Measurements from ENCODE around the gene ERO1B. TPM values are rescaled to one million over a fixed set of nuclear protein-coding genes. Genes with fewer than 3 reads are reported as not detected.

Gene ERO1B
- total RNA-seq, 2 experiments from 2014 or later, result 7.0 to 11.0 TPM

- Histone ChIP-seq H3K4me2 (ENCODE audit: low read length) (no peak overlapping the region), H2AFZ (ENCODE audit: low read length) (no peak overlapping the region), H3K79me2 (ENCODE audit: insufficient read depth, low read depth, low read length) (no peaks in the 10 kb centered on the region), H4K20me1 (ENCODE audit: insufficient read depth, low read length) (no peaks in the 10 kb centered on the region), H3K27ac (ENCODE audit: low read depth, low read length, poor library complexity, severe bottlenecking) (no peak overlapping the region), H3K9me3 (ENCODE audit: low read length) (peaks cover 22% of the 10 kb centered on the region; the same call in 1 of the 2 replicates), H3K9me2 (ENCODE audit: insufficient read depth, low read length) (no peaks in the 10 kb centered on the region), H3K4me1 (ENCODE audit: insufficient read depth, low read length, poor library complexity, severe bottlenecking) (peaks cover 9% of the 10 kb centered on the region), H3K36me3 (ENCODE audit: insufficient read depth, low read length) (peaks cover 22% of the 10 kb centered on the region), H3K4me3 (ENCODE audit: low read depth, low read length, poor library complexity, severe bottlenecking) (no peak overlapping the region)
- TF ChIP-seq EZH2phosphoT487 (IDR thresholded peaks at IDR 0.05; ENCODE audit: borderline replicate concordance, low read depth, low read length), result no peak
- TF ChIP-seq CTCF (conservative IDR thresholded peaks at IDR 0.05; ENCODE audit: low read length), result no peak
- POLR2A ChIA-PET, result interaction anchor here (1.2 to 1.5 kb wide), 2 partner anchors 27 to 38 kb away, joined by 3 to 6 read pairs; no protein-coding TSS in a partner anchor
- DNase-seq (ENCODE audit: low spot score), result no peak
- CTCF ChIA-PET (ENCODE audit: unreplicated experiment), result no interaction called here
- BruUV-seq (replicated peaks), result no TSS peak
- intact Hi-C loops (cut with micrococcal nuclease; ENCODE audit: unreplicated experiment), result no loop called here
These were observed 22.7 kb downstream of the ERO1B start for GRCh38 chr1:236259043-236259442.

GRCh38 chr1:236258114-236258622, 23.6 kb downstream of the ERO1B start:
- Histone ChIP-seq H2AFZ (ENCODE audit: low read length) (no peak overlapping the region), H4K20me1 (ENCODE audit: insufficient read depth, low read length) (no peaks in the 10 kb centered on the region), H3K79me2 (ENCODE audit: insufficient read depth, low read depth, low read length) (no peaks in the 10 kb centered on the region), H3K9me3 (ENCODE audit: low read length) (peaks cover 22% of the 10 kb centered on the region; the same call in 1 of the 2 replicates), H3K27ac (ENCODE audit: low read depth, low read length, poor library complexity, severe bottlenecking) (no peak overlapping the region), H3K9me2 (ENCODE audit: insufficient read depth, low read length) (no peaks in the 10 kb centered on the region), H3K4me2 (ENCODE audit: low read length) (no peak overlapping the region), H3K4me1 (ENCODE audit: insufficient read depth, low read length, poor library complexity, severe bottlenecking) (peaks cover 9% of the 10 kb centered on the region), H3K36me3 (ENCODE audit: insufficient read depth, low read length) (peaks cover 19% of the 10 kb centered on the region), H3K4me3 (ENCODE audit: low read depth, low read length, poor library complexity, severe bottlenecking) (no peak overlapping the region)
- no peak for TF ChIP-seq EZH2phosphoT487 (IDR thresholded peaks at IDR 0.05; ENCODE audit: borderline replicate concordance, low read depth, low read length)
- no peak for TF ChIP-seq CTCF (conservative IDR thresholded peaks at IDR 0.05; ENCODE audit: low read length)
- DNase-seq (ENCODE audit: low spot score), result no peak
- no TSS peak for BruUV-seq (replicated peaks)
- CTCF ChIA-PET (ENCODE audit: unreplicated experiment), result no interaction called here
- POLR2A ChIA-PET, result interaction anchor here (0.7 kb wide), 1 partner anchor 219 kb away, joined by 4 read pairs; no protein-coding TSS in a partner anchor
- intact Hi-C loops (cut with micrococcal nuclease; ENCODE audit: unreplicated experiment), result no loop called here

GRCh38 chr1:236257216-236257615, 24.5 kb downstream of the ERO1B start:
- Histone ChIP-seq H3K27ac (ENCODE audit: low read depth, low read length, poor library complexity, severe bottlenecking) (no peak overlapping the region), H3K4me2 (ENCODE audit: low read length) (no peak overlapping the region), H2AFZ (ENCODE audit: low read length) (no peak overlapping the region), H3K9me3 (ENCODE audit: low read length) (peaks cover 20% of the 10 kb centered on the region; the same call in 1 of the 2 replicates), H3K79me2 (ENCODE audit: insufficient read depth, low read depth, low read length) (no peaks in the 10 kb centered on the region), H3K36me3 (ENCODE audit: insufficient read depth, low read length) (peaks cover 10% of the 10 kb centered on the region), H4K20me1 (ENCODE audit: insufficient read depth, low read length) (no peaks in the 10 kb centered on the region), H3K9me2 (ENCODE audit: insufficient read depth, low read length) (no peaks in the 10 kb centered on the region), H3K4me3 (ENCODE audit: low read depth, low read length, poor library complexity, severe bottlenecking) (no peak overlapping the region), H3K4me1 (ENCODE audit: insufficient read depth, low read length, poor library complexity, severe bottlenecking) (peaks cover 9% of the 10 kb centered on the region)
- CTCF ChIA-PET (ENCODE audit: unreplicated experiment), result no interaction called here
- POLR2A ChIA-PET, result interaction anchor here (0.8 kb wide), 1 partner anchor 13 kb away, joined by 3 read pairs; no protein-coding TSS in a partner anchor
- TF ChIP-seq EZH2phosphoT487 (IDR thresholded peaks at IDR 0.05; ENCODE audit: borderline replicate concordance, low read depth, low read length) (no peak), CTCF (conservative IDR thresholded peaks at IDR 0.05; ENCODE audit: low read length) (no peak)
- intact Hi-C loops (cut with micrococcal nuclease; ENCODE audit: unreplicated experiment), result no loop called here
- no peak for DNase-seq (ENCODE audit: low spot score)
- BruUV-seq (replicated peaks), result no TSS peak

Measured in OCI-LY7 (cell line).